ENCODE results near the gene SYT12.

GRCh38 chr11:67054346-67054835 is 31.5 kb downstream of the SYT12 start:
- TF ChIP-seq CTCF (conservative IDR thresholded peaks at IDR 0.05; ENCODE audit: low read length) (no peak), EZH2phosphoT487 (IDR thresholded peaks at IDR 0.05; ENCODE audit: borderline replicate concordance) (no peak)

Measured in Loucy (cell line).